GM19372 (cell line): ENCODE results near the gene FAM241B.

Source experiments
- ATAC-seq: cut with Tn5 transposase; IDR thresholded peaks from one replicate; pipeline ENCODE4 v1.9.1; 2021; ENCODE audit warnings: mild to moderate bottlenecking, low read depth, moderate library complexity; ENCODE audit not compliant: unreplicated experiment

Gene FAM241B

DNA sequence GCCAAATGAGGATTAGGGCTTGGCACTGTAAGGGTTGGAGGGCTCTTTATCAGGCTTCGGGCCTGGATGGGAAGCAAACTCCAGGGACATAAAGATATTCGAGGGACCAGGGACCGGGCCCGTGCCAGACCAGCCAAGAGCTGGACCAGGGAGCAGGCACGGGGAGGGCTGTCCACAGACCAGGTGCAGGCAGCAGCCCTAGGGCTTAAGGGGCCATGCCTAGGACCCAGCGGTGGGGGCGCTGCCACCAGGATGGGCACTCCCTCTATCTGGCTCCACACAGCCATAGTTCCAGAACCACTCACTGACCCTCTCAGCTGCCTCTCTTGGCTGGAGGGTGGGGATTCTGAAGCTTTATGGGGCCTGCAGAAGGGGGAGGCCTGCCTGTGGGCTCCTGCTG is 32.9 kb downstream of the FAM241B start:
- ATAC-seq, result no peak

DNA sequence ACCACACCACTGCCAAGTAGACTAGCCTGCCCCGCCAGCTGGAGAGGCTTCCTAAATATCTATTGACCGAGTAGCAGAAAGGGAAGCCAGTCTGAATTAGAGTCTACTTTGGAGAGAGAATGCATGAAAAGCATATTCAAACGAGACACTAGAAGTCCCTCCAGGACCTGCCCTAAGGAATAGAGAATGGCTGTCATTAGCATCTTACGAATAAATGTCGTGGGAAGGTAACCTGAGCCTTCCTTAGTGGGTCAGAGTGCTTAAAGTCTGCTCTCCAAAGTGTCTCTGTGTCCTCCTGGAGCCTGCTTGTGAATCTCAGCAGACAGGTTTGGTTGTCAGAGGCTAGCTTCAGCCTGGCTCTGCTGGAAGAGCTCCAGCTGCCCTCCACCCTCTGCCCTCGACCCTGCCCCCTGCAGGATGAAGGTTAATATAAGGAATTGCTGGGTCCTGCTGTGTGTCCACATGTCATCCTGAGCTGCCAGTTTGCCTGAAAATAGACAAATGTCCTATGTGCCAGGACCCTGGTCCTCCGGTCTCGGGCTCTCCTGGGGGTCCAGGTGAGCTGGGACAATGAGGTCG is 33.4 kb downstream of the FAM241B start:
- ATAC-seq, result no peak

DNA sequence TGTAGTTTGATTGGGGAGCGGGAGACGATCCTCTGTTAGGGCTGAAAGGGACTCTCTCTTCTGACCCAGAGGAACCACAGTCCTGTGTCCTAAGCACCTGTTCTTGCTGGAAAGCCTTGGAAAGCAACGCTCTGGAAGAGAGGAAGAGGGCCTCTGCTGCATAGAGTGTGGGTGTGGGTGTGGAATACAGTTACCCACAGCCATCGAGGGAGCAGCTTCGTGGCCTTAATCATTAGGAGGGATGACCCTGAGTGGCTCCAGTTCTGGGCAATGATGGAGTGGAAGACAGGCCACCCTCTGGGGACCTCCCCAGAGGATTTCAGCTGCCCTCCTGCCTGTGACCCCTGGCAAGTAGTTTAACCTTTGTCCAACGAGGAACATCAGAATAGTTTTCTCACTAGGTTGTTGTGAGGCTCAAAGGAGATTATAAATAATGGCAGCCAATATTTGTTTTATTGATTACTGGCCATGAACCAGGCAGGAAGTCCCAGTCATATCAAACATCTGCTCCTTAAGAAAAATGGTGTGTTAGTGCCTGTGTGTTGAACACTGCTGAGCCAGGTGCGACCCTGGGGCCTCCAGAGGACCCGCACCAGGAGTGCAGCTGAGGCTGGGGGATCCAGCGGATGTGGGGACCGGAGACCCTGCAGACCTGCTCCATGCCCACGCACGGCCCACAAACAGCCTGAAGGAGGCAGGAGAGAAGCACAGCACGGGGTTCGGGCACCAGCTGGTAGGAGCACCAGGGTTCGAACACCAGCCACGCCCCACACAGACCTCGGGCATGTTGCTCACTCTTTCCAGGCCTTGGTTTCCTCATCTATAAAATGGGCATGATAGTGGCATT is 35.6 kb downstream of the FAM241B start:
- ATAC-seq, result no peak

DNA sequence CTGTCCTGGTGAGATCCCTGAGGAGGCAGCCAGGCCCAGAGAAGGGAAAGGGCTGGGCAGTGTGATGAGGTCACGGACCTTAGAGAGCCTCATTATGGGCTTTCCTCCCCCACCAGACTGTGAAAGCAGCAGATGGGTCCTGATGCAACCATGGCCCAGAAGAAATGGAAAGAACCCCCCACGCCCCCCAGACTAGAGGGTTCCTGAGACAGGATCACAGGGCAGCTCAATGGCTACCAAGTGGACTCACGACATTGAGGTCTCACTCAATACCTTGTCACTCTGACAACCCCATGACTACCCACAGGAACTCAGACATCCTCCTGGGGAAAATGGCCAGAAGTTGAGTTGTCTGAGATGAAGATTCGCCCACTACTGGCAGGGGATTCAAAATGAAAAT is 36.7 kb downstream of the FAM241B start:
- no peak for ATAC-seq

DNA sequence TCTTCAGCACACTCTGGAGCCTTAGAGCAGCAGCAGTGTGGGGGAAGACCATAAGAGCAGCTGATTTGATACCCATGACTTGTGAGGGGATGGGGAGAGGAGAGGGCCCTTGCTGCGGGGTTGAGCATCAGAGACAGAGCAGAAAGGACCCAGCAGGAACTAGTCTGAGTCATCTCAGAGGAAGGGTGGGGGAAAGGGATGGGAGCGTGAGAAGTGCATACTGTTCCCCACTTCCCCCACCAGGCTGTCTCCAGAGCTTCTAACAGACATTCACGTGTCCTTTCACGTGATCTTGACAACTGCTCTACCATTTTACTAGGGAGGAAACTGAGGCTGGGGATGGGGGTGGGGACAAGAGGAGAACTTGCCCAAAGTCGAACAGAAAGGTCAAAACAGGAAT is 38.7 kb downstream of the FAM241B start:
- no peak for ATAC-seq

DNA sequence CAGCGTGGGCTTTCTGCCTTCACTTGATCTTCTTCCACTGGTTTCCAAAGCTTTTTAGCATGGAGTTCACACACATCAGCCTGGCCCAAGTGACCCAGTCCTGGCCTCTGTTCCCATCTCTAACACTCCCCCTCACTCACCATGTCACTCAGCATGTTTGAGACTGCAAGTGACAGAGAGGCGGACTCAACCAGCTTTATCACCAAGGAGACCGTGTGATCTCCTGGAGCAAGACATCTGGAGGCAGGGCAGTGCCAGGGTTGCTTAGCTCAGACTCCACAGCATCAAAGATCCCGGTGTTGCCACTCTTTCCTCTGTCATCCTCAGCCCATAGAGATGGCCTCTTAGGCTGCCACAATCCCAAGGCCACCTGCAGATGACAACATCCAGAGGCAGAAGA is 39.4 kb downstream of the FAM241B start:
- ATAC-seq, result no peak

DNA sequence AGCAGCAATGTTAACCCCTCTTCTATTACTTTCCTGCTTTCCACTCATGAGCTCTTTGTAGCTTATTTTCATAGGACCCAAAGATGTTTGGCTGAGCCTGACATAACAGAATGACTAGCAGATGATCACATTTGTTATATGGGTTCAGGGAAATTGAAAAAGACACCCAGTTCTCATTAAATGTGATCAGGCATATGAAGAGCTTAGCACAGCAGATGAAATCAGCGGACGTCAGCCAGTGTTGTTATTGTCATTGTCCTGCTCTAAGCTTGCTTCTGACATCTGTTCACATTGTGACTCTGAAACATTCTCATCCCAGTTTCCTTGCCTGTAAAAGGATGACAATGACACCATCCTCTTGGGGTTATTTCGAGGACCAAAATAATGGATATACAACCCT is 43.5 kb downstream of the FAM241B start:
- no peak for ATAC-seq

DNA sequence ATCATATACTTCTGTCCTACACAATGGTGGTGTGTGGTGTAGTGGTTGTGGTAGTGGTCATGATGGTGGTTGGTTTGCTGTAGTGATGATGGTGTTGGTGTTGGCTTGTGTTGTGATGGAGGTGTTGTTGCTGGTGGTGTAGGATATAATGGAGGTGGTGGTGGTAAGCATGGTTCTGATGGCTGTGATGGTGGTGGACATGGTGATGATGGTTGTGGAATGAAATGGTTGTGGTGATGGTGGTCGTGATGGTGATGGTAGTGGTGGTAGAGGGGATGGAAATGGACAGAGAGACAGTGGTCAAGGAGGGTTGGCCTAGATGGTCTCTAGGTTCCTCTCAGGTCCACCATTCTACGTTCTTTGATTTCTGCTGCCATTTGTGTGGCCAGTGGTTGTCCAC is 44.7 kb downstream of the FAM241B start:
- ATAC-seq, result no peak

DNA sequence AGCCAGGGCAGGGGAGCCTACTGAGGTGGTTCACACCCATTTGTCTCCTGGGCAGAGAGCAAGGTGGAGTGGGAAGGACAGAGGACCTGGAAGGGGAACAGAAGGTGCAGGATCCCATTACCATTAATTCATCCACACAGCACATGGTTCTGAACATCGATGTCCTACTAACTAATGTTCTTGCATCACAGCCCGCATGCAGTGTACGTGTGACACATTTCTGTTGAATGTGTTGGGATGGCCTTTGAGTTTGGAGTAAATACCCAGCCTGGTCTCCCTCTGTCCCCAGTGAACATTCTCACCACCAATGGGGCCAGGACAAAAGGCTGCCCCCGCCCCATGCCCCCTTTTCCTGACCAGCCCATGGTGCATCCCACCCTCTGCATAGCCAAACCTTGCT is 46.3 kb downstream of the FAM241B start:
- no peak for ATAC-seq

DNA sequence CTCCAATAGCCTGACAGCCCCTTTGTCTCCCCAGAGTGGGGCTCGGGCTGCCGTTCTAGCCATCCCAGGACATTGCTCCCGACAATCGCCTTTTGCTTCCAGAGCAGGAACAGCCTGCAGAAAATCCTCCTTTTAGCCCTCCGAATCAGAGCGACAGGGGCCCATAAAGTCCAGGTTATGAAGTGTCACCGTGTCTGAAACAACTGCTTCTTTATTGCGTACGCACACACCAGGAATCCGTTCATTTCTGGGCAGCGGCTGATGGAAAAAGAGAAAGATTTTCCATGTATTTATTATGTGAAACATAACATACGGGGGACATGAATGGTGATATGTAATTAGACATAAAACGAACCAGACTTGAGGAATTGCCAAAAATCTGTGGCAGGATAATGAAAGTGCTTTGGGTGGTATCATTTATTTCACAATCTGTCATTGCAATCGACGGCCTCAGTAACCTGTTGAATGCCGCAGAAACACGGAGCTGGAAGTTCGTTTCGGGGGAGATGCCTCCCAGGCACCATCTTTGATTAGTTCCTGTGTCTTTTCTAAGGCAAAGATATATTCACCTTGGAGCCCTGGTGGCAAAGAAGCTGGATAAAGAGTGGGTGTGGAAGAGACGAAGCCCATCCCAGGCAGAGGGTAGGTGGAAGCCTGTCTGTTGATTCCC is 48.1 kb downstream of the FAM241B start:
- no peak for ATAC-seq

DNA sequence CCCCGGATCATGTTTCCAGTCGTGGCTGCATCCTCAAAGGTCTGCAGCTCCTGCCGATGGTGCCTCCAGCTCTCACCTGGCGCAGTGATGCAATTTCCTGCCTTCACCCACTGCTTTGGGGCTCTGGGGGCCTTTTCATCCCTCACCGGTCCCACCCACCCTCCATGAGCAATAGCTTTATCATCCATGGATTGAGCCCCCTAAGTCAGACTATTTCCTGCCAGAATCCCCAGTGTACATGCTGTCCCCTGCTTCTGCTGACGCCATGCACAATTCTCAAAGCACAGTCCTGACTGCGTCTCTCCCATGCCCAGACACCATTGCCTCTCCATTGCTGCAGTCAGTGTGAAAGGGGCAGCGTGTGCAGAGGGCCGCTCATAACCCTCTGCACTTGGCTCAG is 49.7 kb downstream of the FAM241B start:
- ATAC-seq, result no peak

DNA sequence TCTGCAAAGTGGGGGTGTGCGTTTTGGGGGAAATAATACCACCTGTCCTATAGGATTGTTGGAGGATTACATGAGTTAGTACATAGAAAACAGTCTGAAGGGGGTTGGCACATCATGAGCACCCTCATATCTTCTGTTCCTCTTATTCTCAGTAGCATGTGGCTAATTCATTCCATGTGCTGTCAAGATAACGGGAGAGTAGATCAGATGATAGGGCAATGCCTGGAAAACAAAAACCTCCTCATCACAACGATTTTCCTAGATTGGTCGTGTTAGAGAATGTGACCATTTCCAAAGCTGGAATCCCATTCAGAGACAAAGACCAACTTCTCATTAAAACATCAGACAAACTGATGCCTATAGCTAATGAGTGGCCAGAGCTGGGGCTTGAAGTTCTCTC is 50.6 kb downstream of the FAM241B start:
- ATAC-seq, result no peak

DNA sequence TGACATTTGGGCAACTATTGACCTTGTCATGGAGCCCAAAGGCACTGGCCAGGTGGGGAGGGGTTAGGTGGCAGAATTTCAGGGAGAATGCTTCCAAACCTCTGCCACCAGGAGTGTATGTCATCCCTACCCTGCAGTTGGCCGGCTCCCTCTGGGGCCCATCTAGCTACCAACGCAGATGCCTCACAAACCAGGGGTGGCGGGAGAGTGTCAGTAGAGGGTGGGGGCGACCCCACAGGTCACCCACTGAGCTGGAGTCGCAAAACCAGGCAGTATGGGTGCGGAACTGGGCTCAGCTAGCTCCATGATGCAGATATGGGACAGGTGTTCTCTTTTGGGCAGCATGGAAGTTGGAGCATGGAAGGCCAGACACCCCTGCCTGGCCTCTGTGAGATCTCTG is 51.4 kb downstream of the FAM241B start:
- no peak for ATAC-seq

DNA sequence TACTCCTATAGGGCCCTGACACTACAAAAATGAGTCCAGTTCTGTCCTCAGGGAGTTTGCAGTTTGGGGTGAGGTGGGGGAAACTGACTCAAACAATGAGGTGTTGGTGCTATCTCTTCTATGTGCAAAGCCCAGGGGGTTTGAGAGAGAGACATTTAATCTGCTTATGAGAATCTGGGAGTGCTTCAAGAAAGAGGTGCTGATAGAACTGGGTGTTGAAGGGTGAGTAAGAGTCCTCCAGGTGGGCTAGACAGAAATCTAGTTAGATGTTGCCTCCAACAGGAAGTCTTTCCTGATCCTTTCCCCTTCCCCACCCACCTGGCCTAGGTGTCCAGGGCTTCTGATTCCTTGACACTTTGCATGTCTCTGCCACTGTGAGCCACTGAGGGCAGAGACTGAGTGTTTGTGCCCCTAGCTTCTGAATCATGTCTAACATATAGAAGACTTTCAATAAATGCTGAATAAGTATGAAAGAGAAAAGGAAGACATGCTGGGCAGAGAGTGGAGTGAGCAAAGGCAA is 53.0 kb downstream of the FAM241B start:
- no peak for ATAC-seq
